GM19372 (cell line): ENCODE measurements around the gene PDIK1L.
"Not testable (repeated sequence)": the region's sequence is repeated elsewhere in the genome, so short reads cannot be mapped to it uniquely, and the experiment has no call there.

Experiments
- ATAC-seq: cut with Tn5 transposase; IDR thresholded peaks from one replicate; pipeline ENCODE4 v1.9.1; 2021; ENCODE audit warnings: mild to moderate bottlenecking, low read depth, moderate library complexity; ENCODE audit not compliant: unreplicated experiment

The PDIK1L gene

DNA sequence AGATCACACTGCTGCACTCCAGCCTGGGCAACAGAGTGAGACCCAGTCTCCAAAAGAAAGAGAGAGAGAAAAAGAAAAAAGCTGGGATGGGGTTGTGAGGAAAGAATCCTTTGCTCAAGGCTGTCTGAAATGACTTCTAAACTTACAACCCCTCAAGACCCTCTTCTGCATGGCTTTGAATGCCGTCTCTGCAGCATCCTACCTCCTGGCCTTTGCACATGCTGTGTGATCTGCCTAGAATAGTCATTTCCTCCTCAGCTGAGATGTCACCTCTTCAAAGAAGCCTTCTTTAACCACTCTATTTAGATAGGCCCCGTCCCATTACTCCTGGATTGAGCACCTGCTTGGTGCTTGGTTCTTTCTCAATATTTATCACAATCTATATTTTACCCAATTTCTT, 26.8 kb upstream of the PDIK1L start:
- no peak for ATAC-seq

DNA sequence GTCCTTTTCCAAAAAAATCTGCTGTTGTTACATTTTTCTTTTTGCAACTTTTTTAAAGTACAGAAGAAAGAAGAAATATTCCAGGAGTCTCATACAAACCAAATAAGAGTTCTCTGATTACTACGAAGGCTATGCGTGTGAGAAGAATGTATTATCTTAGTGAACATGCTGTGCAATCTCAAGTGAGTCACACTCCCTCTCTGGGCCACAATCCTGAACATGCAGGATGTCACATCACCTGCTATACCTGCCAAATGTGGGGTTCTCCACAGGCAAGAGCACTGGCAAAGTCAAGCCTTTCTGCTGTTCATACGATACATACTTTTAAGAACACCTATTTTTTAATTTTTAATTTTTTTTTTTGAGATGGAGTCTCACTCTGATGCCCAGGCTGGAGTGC, 22.5 kb upstream of the PDIK1L start:
- no peak for ATAC-seq

DNA sequence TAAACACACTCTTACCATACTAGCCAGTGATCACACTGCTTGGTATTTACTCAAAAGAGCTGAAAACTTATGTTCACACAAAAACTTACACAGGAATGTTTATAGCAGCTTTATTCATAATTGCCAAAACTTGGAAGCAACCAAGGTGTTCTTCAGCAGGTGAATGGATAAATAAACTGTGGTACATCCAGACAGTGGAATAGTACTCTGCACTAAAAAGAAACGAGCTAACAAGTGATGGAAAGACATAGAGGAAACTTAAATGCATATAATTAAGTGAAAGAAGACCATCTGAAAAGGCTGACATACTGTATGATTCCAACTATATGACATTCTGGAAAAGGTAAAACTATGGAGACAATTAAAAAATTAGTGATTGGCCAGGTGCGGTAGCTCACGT, 20.7 kb upstream of the PDIK1L start:
- no peak for ATAC-seq

DNA sequence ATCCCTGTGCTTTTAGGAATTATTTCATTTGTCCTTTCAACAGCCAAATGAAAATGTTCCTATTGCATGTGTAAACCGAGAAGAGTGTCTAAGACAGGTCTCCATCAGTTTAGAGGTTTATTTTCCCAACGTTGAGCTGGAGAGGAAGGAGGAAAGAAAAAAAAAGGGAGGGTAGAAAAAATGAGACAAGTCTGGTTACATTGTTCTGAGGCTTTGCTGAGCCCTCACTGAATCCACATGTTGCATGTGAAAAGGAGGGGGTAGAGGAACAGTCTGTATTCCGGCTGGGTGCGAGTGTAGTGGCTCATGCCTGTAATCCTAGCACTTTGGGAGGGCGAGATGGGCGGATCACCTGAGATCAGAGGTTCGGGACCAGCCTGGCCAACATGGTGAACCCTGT, 19.2 kb upstream of the PDIK1L start:
- no peak for ATAC-seq

DNA sequence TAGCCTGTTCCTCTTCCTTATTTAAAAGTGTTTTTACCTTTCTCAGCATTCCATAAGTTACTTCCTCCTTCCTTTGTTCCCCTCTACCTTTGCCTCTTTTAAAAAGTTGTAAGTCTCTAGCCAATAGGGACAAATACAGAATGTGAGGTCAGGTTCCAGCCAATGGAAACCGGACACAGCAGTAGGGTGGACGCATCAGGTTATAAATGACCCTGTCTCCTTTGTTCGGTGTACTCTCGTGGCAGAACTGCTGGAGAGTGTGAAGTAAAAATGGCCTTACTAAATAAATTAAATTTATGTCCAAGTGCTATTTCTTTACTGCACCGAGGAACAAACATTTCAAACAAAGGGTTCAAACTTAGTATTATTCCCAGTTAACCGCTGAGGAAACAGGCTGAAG, 18.1 kb upstream of the PDIK1L start:
- ATAC-seq: not testable (repeated sequence)

DNA sequence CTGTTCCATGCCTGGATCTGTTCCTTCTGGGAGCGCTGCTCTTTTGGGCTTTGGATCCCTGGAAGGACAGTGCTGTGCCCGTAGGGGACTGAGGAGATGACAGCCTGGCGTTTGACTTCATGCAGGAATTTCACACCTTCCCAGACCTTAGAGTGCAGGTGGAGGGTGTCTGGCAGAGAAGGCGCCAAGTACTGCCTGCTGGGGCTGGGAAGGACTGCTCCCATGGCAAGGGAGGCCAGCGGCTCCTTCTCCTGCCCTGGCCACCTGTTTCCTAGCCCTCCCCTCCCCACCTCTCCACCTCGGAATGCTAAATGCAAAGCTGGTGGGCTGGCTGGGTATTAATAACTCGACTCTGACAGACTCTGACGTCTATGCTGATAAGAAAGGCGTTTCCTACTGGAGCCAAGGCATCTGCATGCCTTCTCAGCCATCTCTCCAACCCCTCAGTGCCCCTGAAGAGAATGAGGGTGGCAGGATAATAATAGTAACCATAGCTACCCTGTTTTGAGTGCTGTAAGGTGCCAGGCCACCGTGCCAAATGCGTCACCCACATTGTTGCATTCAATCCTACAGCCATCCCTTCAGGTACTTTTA, 17.5 kb upstream of the PDIK1L start:
- no peak for ATAC-seq

DNA sequence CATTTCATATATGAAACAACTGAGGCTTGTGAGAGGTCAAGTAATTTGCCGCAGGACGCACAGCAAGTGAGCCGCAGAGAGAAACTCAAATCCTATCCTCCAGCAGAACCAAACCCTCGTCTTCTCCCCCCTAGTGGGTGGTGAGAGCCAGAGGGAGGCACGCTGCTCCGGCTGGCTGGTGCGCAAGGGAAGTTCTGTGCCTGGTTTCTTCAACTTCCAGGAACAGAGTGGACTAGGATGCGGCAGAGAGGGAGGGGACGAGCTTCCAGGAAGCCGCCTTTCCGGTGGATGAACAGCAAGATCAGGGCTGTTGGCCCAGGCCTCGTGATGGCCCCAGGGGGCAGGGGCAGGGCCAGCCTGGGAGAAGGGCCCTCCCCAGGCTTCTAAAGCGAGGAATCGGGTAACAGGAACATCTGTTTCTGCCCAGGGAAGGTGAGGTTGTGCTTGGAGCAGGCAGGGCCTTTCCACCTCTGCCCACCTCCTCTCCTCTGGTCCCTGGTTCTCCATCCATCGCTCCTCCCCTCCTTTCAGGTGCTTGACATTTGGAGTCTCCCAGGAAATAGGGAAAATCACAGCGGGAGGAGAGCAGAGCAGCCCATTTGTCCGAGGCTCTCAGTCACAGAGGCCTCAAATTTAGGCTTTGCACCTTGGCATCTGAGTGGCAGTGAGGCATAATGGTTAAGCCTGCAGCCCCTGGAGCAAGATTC, 16.8 kb upstream of the PDIK1L start:
- ATAC-seq: no peak

DNA sequence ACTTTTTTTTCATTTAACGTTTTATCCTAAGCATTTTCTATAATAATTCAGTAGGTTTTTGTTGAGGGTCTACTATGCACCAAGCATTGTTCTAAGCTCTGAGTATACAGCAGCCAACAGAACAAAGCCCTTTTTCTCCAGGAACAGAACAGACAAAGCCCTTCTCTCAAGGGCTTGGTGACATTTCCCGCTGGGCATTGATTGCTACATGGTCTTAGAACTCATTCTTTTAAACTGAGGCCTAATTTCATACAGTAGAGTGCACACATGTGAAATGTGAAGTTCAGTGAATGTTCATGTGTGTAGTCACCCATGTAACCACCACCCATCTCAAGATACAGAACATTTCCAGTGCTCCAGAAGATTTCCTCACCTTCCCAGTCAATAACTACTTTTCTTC, 15.2 kb upstream of the PDIK1L start:
- ATAC-seq: no peak

DNA sequence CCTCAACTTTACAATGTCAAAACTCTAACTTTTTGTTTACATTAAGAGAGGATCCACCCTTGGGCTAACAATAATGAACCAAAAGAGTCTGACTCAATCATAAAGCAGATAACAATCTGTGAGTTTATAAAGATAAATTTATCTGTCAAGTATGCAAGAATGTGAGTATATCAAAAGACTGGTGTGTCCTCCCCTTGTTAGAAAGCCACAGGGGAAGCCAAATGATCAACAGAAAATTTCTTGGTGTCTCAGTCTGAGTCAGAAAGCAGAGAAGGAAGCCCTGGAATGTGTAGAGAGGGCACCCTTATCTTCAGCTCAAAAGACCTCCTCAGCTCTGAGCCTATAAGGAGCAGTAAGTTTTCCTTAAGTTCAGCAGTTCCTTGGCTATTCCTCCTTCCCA, 13.9 kb upstream of the PDIK1L start:
- no peak for ATAC-seq

DNA sequence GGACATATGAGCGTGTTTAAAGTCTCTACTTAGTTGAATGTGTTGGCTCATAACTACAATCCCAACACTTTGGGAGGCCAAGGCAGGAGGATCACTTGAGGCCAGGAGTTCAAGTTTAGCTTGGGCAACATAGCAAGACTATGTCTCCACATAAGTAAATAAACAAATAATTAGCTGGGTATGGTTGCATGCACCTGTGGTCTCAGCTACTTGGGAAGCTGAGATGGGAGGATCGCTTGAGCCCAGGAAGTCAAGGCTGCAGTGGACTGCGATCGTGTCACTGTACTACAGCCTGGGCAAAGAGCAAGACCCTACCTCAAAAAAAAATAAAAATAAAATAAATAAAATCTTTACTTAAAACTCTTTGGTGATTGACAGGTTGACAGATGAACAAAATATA, 13.0 kb upstream of the PDIK1L start:
- ATAC-seq: no peak

DNA sequence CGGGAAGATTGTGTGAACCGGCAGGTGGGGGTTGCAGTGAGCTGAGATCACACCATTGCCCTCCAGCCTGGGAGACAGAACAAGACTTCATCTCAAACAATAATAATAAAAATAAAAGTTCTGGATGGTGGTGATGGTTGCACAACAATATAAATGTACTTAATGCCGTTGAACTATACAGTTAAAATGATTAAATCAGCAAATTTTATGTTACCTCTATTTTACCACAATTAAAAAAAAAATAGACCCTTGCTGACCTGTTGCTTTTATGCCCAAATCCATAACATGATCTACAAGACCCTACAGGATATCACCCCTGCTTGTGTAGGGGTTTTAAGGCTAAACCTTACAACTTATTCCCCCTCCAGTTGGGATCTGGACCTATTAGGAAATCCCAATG, 11.8 kb upstream of the PDIK1L start:
- no peak for ATAC-seq

DNA sequence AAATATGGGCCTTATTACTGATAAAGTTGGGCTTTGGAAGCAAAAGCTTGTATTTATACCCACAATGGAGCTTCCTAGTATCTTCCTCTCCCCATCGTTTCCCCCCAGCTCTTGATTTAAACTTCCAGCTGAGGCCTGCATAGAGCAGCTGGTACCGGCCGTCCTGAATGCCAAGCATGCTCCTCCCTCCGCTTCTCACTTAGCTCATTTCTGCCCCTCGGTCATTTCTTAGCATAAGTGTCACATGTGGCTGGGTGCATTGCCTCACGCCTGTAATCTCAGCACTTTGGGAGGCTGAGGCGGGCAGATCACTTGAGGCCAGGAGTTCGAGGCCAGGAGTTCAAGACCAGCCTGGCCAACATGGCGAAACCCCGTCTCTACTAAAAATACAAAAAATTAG, 11.4 kb upstream of the PDIK1L start:
- not testable (repeated sequence) for ATAC-seq

DNA sequence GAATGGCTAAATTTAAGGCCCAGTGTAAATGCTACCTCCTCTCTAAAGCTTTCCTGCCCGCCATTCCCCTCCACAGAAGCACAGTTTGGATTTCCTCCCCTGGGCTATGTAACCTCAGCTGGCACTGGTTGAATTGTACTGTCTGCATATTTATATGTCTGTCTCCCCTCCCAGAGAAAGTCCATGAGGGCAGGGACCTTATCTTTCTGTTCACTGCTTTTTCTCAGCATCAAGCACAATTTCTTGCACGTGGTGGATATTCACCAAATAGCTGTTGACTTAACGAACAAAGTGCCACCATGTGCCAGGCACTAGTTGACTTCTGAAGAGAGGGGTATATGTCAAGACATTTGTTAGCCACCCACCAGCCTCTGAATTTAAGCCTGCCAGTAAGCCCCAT, 9.5 kb upstream of the PDIK1L start:
- no peak for ATAC-seq

DNA sequence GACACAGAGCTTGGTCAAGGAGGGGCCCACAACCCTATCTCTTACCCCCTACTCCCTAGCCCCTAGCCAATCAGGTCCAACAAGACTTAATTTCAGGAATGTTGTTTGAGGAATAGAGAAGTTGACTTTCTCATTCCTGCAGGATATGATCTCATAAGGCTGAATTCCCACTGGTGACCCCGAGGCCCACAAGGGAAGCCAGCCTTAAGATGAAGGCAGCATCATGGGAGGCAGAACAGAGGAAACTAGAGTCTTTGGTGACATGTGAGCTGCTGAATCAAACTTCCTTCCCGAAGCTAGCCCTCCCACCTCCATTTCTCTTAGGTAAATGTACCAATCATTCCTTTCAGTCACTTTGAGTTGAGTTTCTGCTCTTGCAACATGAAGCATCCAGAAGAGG, 9.1 kb upstream of the PDIK1L start:
- ATAC-seq: no peak

DNA sequence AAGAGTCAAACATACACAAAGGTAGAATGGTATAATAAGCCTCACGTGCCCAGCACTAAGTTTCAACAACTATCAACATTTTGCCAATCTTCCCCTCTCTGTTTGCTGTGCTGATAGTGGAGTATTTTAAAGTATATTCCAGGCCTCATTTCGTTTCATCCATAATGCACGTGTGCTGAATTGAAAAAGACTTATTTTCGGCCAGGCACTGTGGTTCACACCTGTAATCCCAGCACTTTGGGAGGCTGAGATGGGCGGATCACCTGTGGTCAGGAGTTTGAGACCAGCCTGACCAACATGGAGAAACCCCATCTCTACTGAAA, 6.4 kb upstream of the PDIK1L start:
- ATAC-seq: not testable (repeated sequence)

DNA sequence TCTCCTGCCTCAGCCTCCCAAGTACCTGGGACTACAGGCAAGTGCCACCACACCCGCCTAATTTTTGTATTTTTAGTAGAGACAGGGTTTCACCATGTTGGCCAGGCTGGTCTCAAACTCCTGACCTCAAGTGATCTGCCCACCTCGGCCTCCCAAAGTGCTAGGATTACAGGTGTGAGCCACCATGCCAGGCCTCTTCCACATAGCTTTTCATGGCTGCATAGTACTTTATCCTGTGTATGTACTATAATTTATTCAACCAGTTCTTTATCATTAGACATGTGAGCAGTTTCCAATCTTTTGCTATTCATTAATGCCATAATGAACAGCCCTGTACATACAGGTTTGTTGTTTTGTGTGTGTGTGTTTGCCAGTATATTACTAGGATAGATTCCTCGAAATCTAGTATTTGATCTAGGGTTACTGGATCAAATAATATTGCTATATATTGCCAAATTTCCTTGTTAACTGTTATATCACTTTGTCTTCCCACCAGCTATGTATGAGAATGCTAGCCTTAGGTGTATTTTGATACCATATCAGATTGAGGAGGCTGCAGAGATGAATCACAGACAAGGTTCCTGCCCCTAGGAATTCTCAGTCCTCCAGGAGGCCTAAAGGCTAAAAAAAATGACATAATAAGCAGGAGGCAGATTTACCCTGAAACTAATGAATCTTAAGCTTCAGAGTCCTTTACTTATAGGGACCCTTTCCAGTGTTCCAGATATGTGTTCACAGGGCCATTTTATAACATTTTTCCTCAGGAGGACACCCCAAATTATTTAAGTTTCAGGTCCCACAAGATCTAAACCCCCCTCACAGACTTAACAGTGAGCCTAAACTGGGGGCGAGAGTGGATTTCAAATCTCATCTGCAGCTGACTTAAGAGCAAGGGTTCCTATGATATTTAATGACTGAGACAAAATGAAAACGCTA, 2.1 kb upstream of the PDIK1L start:
- no peak for ATAC-seq

DNA sequence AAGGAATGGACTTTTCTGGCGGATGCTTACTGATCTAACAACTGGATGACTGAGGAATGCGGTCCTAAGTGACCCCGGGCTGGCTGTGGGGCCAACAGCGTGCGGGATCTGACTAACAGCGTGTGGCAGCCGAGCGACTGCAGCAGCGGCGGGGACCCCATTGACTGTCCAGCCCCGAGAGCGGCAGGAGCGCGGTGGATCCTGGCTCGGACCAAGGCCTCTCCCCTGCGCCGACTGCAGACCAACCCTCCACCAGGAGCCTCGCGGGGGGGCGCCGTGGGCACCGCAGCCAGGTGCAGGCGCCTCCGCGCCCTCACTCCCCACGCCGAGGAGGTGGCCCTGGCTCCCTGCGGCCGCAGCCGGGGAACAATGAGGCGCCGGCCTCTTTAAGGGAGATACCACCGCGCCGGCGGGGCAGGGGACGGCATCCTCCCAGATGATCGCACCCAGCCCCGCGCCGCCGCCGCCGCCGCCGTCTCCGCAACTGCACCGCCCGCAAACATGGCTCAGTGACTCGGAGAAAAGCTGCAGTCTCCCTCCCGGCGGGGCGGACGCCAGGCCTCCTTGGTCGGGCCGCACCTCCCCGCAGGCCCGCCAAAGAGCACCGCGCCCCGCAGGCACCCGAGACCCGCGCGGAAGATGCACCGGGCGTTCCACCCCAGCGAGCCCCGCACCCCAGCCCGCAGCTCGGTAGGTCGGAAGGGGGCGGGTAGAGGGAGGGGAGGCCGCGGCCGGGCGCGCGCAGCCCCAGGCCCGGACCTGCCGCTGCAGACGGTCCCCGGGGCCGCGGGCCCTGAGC, 694 bp upstream of the PDIK1L start:
- peak; percentile 41 for ATAC-seq

DNA sequence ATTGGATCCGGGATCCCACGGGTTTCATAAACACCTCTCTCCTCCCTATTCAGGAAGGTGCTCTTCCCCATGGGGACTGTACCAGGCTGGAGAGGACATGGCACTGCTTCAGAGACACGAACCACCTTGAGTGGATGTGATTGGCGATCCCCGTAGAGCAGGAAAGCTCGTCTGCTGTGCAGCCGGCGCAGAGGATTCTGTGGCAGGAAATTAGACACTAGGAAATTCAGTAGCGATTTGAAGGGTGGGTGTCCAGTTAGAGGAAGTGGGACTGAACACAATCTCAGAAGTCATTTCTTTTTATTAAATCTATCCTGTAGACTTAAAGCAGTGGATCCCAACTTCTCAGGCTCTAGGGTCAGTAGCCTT, 767 bp downstream of the PDIK1L start:
- ATAC-seq: no peak

DNA sequence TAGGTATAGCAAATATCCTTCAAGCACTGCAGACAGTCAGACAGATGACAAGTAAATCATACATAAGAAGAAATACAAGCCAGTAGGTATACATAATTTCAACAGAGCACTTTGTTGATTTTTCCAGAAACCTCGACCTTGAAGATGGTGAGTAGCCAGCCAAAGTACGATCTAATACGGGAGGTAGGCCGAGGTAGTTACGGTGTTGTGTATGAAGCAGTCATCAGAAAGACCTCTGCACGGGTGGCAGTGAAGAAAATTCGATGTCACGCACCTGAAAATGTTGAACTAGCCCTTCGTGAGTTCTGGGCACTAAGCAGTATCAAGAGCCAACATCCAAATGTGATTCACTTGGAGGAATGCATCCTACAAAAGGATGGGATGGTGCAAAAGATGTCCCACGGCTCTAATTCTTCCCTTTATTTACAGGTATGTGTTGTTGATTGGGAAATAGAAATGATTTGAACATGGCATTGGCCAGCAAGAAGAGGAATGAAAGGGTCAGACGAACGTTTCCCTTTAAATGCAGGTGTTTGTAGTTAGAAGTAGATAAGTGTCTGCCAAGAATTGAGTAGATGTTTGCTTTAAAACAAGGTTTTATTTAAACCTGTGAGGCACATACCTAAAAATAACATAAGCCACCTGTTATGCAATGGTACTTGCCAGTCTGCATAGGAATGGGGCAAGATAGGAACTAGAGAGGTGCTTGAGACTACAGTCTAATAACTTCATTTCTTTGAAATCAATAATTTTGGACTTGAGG, 2.7 kb downstream of the PDIK1L start:
- ATAC-seq: no peak

DNA sequence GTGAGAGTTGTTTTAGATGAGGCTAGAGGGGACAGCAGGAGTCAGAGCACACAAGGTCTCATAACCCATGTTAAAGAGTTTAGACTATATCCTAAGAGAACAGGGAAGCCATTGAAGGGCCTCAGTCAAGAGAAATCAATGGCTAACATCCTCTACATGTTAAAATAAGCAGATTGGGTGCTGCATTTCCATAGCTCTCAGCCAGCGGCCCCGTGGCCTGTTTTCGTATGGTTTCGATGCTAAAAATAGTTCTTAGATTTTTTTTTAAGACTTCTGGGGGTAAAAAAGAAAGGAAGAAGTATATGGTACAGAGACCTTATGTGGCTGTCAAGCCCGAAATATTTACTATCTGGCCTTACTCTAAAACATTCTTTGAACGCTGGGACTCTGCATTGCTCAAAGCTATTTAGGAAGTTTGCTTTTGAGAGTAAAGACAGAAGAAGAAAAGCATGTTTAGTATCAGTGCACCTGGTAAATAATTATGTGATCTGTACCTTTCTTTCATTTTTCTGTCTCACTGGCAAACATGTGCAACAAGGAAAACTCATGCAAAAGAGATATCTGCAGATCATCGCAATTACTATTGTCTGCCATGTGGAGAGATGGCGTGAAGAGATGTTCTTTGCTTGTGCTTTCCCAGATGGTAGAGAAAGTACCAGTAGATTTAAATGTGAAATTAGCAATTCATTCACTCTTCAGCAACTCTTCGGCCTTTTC, 8.4 kb downstream of the PDIK1L start:
- no peak for ATAC-seq
